NCI-H2081 (cell line): ENCODE data around the gene RFT1.
"Not testable (repeated sequence)": the region's sequence is repeated elsewhere in the genome, so short reads cannot be mapped to it uniquely, and the experiment has no call there.

Source experiments
- DNase-seq, 2 experiments: peaks; one replicate each; lab custom pipeline; 2025; lab: John Stamatoyannopoulos, UW

The RFT1 gene

DNA sequence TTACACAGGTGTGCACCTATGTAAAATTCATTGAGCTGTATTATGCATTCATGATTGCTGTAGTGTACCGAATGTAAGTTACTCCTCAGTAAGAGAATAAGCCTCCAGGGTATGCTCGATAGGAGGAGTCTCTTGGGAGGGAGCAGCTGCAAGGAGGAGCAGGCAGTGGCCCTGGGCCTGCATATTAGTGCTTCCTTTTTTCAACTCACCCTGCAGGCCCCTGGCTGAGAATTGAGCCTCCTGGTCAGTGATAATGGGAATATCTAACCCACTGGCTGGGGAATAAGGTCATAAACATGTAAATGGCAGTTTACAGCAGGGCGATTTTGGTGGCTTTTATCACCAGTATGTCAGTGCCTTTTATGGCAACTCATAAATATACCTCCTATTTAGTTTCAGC, 62.7 kb downstream of the RFT1 start:
- no peak for DNase-seq

- peak in 1 of 2 experiments; percentile 43 for DNase-seq
Measured at GRCh38 chr3:53065841-53066480, 64.3 kb downstream of the RFT1 start.

DNA sequence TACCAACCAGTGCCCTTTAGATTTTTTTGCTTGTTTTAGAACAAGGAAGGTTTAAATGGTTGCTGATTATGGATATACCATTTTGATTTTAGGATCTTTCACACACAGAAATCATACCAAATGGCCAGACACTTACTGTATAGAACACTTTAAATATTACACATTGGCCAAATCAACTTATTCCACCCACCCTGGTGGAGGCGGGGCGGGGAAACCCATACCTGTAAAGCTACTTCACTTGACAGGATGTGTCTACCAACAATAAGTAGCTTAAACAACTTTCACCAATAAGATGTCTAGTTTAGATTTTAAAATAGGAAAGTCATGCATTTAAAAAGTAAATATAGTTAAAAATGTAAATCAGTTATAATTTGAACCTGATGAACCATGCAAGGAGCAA, 67.3 kb downstream of the RFT1 start:
- no peak for DNase-seq

DNA sequence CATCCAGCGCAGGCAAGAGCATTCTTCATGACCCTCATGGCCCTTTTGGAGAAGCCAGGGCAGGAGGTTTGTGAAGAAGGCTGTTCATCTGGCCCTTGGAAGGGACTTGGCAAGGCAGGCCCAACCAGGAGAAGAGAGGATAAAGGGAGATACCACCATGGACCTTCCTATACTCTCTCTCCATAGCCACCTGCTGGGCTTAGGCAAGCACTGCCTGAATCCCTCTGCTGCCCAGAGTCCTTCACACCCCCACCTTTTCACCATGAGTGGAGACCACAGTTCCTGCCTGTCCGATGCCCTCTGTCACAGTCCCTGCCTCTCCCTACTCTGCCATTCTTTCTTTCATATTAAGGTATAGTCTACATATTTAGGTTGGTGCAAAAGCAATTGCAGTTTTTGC, 73.8 kb downstream of the RFT1 start:
- DNase-seq: no peak

DNA sequence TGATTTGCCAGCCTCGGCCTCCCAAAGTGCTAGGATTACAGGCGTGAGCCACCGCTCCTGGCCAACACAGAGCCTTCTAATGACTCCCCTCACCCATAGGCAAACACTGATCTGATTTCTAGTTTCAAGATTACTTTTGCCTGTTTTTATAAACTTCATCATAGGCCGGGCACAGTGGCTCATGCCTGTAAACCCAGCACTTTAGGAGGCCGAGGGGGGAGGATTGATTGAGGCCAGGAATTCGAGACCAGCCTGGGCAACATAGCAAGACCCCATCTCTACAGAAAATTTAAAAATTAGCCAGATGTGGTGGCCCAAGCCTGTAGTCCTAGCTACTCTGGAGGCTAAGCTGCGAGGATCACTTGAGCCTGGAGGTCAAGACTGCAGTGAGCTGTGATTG, 76.0 kb downstream of the RFT1 start:
- DNase-seq: not testable (repeated sequence)

DNA sequence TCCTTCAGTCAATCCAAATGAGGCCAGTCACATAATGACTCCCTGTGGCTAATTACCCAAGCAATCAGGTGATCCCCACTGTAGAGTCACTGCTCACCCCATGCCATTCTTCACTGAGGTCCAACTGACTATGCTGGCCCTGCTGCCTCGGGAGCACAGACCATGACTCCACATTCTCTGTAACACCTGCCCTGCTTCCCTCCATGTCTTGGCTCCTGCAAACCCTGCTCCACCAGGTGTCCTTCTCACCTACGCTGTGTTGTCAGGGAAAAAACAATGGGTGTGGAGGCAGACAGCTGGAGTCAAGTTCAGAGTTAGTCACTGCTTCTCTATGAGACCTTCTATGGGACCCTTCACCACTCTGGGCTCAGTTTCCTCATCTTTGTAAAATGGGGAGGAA, 78.3 kb downstream of the RFT1 start:
- DNase-seq: no peak

- DNase-seq: no peak
Measured at GRCh38 chr3:53049987-53050386, 80.2 kb downstream of the RFT1 start.

DNA sequence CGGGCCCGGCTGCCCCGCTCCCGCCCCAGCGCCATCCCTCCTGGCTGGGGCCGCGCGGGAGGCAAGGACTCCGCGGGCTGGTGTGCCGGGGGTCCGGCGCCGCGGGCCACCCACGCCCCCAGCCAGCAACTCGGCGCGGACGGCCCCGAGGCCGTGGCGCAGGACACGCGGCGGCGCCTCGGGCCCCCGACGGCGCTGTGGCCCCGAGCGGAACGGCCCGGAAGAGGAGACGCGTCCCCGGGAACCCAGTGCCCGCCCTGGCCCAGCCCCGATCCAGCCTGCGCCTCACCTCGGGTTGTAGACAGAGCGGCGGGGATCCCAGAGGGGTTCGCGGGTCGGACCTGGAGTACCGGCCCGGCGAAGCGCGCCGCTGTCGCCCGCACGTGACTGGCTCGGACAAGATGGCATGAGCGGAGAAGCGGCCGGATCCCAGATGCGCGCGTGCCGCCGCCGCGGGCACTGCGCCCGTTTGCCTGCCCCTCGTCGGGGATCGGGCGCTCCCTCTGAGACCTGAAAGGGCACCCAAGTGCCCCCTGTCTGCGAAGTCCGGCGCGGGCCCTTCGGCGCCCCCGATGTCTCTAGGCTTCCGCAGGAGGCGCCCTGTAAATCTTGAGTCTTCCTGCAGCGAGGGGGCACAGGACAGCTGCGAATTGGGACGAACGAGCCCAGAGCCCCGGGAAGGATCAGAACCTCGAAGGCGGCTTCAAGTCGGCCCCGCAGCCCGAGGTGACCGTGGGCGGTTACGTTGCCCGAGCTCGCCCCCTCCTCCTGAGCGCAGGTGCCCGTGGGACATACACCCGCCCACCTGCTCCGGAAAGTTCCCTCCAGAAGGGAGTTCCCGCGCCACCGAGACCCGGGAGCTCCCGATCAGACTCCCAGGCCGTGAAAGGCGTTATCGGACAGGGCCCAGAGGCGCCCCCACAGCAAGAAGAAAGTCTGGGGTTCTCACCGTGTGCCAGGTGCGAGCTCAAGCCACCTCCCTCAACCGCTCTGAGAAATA, 83.8 kb downstream of the RFT1 start:
- DNase-seq: peak in 1 of 2 experiments; percentile 34

GRCh38 chr3:53045518-53046170, 84.6 kb downstream of the RFT1 start, which contains the start of gene SFMBT1:
Gene SFMBT1, minus strand, starts transcription at chr3:53046073. Its CDS starts 76,945 bp downstream, at chr3:52969128.
- peak; percentile 38 to 41 for DNase-seq

GRCh38 chr3:53044711-53045517, 85.3 kb downstream of the RFT1 start:
- DNase-seq: peak; percentile 28 to 36

GRCh38 chr3:53044371-53044710, 85.9 kb downstream of the RFT1 start:
- no peak for DNase-seq

DNA sequence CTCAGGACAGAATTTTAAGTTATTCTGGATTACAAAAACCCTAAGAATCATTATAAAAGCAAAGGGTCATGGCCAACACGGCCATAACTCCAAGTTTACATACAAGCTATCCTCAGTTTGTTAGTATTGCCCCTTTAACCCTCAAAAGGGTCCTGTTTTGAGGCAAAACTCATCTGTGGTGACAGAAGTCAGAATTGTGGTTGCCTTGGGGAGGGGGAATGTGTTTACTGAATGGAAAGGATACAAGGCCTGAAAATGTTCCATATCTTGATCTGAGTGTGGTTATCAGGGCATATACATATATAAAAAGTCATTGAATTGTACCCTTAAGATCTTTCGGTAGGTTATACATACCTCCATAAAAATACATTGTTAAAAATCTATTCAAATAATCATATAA, 86.5 kb downstream of the RFT1 start:
- no peak for DNase-seq

- DNase-seq: no peak
Measured at GRCh38 chr3:53042651-53043050, 87.6 kb downstream of the RFT1 start.

- no peak for DNase-seq
Measured at GRCh38 chr3:53040351-53040820, 89.8 kb downstream of the RFT1 start.

DNA sequence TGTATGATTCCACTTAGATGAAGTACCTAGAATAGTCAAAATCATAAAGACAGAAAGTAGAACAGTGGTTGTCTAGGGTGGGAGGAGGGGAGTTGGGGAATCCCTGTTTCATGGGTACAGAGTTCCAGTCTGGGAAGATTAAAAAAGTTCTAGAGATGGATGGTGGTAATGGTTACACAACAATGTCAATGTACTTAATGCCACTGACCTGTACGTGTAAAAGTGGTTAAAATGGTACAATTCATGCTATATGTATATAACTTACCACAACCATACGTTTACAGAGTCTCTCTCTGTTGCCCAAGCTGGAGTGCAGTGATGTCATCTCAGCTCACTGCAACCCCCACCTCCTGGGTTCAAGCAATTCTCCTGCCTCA, 90.9 kb downstream of the RFT1 start:
- DNase-seq: no peak

- DNase-seq: no peak
Measured at GRCh38 chr3:53038679-53039375, 91.4 kb downstream of the RFT1 start.
